A549 (cell line): ENCODE measurements around the gene TCF4. TPM values are rescaled to one million over a fixed set of nuclear protein-coding genes. Genes with fewer than 3 reads are reported as not detected.

Experiments
- ATAC-seq, 2 experiments: fragments of 200-7000 bp in 1 of 2; fragments of >200 bp in 1 of 2; cut with Nextera tagmentation in 1 of 2; cut with Tn5 transposase in 1 of 2; 3 replicates each; pipeline versions ENCODE4 v1.8.0 to v1.9.1; 2018 to 2020; ENCODE audit warnings: mild to moderate bottlenecking in 1 of 2, moderate library complexity in 1 of 2
- CTCF ChIA-PET: fragments of 300-600 bp; sonication (Branson Sonifier 250); formaldehyde crosslinking; extraction: SDS; loops from one replicate; lab custom pipeline; 2021; ENCODE audit warnings: antibody characterized with exemption, inconsistent platforms; lab: Yijun Ruan, JAX
- POLR2A ChIA-PET: fragments of 350-600 bp; formaldehyde crosslinking; extraction: SDS; loops from one replicate; lab custom pipeline; 2021; ENCODE audit warnings: antibody characterized with exemption, inconsistent platforms; lab: Yijun Ruan, JAX
- DNase-seq, 2 experiments: peaks; one replicate each; pipeline versions ENCODE4 v3.0.0 to v3.0.0-alpha.2; 2011 to 2016; ENCODE audit warnings: low read depth in 1 of 2, low spot score in 1 of 2
- FAIRE-seq: peaks from 2 replicates; lab custom pipeline; 2011; peaks lifted over from hg19 to GRCh38; lab: Jason Lieb, UNC
- H3K27ac ChIP-seq, 2 experiments: fragments of >200 bp; sonication (Bioruptor Twin); formaldehyde crosslinking; 3 replicates each; pipeline ENCODE4 v1.5.1; 2016 to 2017
- H3K4me1 ChIP-seq: fragments of >200 bp; sonication (Bioruptor Twin); formaldehyde crosslinking; 3 replicates; pipeline ENCODE4 v1.6.1; 2016
- H3K4me2 ChIP-seq: fragments of >200 bp; sonication (Bioruptor Twin); formaldehyde crosslinking; 3 replicates; pipeline ENCODE4 v1.6.1; 2016
- H3K4me3 ChIP-seq: fragments of >200 bp; sonication (Bioruptor Twin); formaldehyde crosslinking; 3 replicates; pipeline ENCODE4 v1.5.1; 2016
- H3K9me3 ChIP-seq: fragments of >200 bp; sonication (Bioruptor Twin); formaldehyde crosslinking; 3 replicates; pipeline ENCODE4 v1.6.1; 2016
- CBX8 ChIP-seq: fragments of 200-600 bp; sonication (generic); IDR thresholded peaks from 2 replicates; pipeline ENCODE4 v1.6.1; 2016
- E2F6 ChIP-seq: IDR thresholded peaks from 2 replicates; pipeline ENCODE4 v1.6.1; 2012; ENCODE audit warnings: low read depth, borderline replicate concordance
- EHMT2 ChIP-seq: fragments of 200-600 bp; sonication (generic); IDR thresholded peaks from 2 replicates; pipeline ENCODE4 v1.6.1; 2016; ENCODE audit warnings: antibody characterized with exemption, low read depth, mild to moderate bottlenecking, moderate library complexity
- FOSB ChIP-seq: fragments of 250-450 bp; sonication (Bioruptor Pico); IDR thresholded peaks from 2 replicates; pipeline ENCODE4 v1.5.0; 2020; ENCODE audit warnings: mild to moderate bottlenecking, moderate library complexity
- FOSL2 ChIP-seq, 2 experiments: fragments of 450-650 bp in 1 of 2; fragments of >200 bp in 1 of 2; sonication (Bioruptor Twin) in 1 of 2; formaldehyde crosslinking; IDR thresholded peaks; 2 replicates each; pipeline versions ENCODE4 v1.5.0 to v1.6.1; 2016 to 2020; ENCODE audit warnings: mild to moderate bottlenecking in 1 of 2, moderate library complexity in 1 of 2
- HDAC2 ChIP-seq: fragments of 200-600 bp; sonication (generic); IDR thresholded peaks from 2 replicates; pipeline ENCODE4 v1.6.1; 2016
- HMGXB4 ChIP-seq: fragments of 250-450 bp; sonication (Bioruptor Pico); IDR thresholded peaks from 2 replicates; pipeline ENCODE4 v1.5.0; 2021; ENCODE audit warnings: mild to moderate bottlenecking, moderate library complexity, borderline replicate concordance
- HOXB5 ChIP-seq: fragments of 250-450 bp; sonication (Bioruptor Pico); IDR thresholded peaks from 2 replicates; pipeline ENCODE4 v1.5.0; 2020; ENCODE audit warnings: mild to moderate bottlenecking, moderate library complexity
- JUN ChIP-seq, 2 experiments: fragments of >200 bp; sonication (Bioruptor Twin); formaldehyde crosslinking; IDR thresholded peaks; 2 replicates in 1 of 2; 3 replicates in 1 of 2; pipeline ENCODE4 v1.6.1; 2016 to 2017
- KDM1A ChIP-seq: fragments of 200-600 bp; sonication (generic); IDR thresholded peaks from 2 replicates; pipeline ENCODE4 v1.6.1; 2016; ENCODE audit warnings: low read depth, mild to moderate bottlenecking
- MAZ ChIP-seq: fragments of 150-350 bp; IDR thresholded peaks from 2 replicates; pipeline ENCODE4 v1.6.1; 2014; ENCODE audit warnings: antibody characterized with exemption, low read depth, low read length, borderline replicate concordance
- NPAS2 ChIP-seq: fragments of 250-450 bp; sonication (Bioruptor Pico); IDR thresholded peaks from 2 replicates; pipeline ENCODE4 v1.8.0; 2022; ENCODE audit warnings: mild to moderate bottlenecking, moderate library complexity, borderline replicate concordance
- PHF8 ChIP-seq: fragments of 200-600 bp; sonication (generic); IDR thresholded peaks from 2 replicates; pipeline ENCODE4 v1.6.1; 2016; ENCODE audit warnings: low read depth, mild to moderate bottlenecking, antibody characterized with exemption, moderate library complexity, borderline replicate concordance
- RAD21 ChIP-seq, 2 experiments: fragments of >200 bp in 1 of 2; sonication (Bioruptor Twin) in 1 of 2; formaldehyde crosslinking in 1 of 2; IDR thresholded peaks in 1 of 2; conservative IDR thresholded peaks in 1 of 2; 2 replicates in 1 of 2; 3 replicates in 1 of 2; pipeline ENCODE4 v1.6.1; 2012 to 2018; ENCODE audit warnings: inconsistent platforms in 1 of 2
- RFX5 ChIP-seq: fragments of 450-650 bp; IDR thresholded peaks from 2 replicates; pipeline ENCODE4 v1.7.1; 2014; ENCODE audit warnings: antibody characterized with exemption, mild to moderate bottlenecking, moderate library complexity
- SREBF2 ChIP-seq: fragments of 450-650 bp; IDR thresholded peaks from 2 replicates; pipeline ENCODE4 v1.6.1; 2014; ENCODE audit warnings: mild to moderate bottlenecking, moderate library complexity
- TFCP2L1 ChIP-seq: fragments of 250-450 bp; sonication (Bioruptor Pico); IDR thresholded peaks from 2 replicates; pipeline ENCODE4 v1.5.0; 2021; ENCODE audit warnings: mild to moderate bottlenecking
- ZFP36 ChIP-seq: fragments of 450-650 bp; IDR thresholded peaks from 2 replicates; pipeline ENCODE4 v1.6.1; 2014; ENCODE audit warnings: borderline replicate concordance; ENCODE audit not compliant: partially characterized antibody
- ZNF302 ChIP-seq: fragments of 250-450 bp; sonication (Bioruptor Pico); IDR thresholded peaks from 2 replicates; pipeline ENCODE4 v1.9.0; 2021; ENCODE audit warnings: inconsistent platforms, mild to moderate bottlenecking, moderate library complexity
- WGBS: methylation state at CpG from one replicate; pipeline ENCODE4 v1.1.6; 2017; ENCODE audit errors: missing lambda C conversion rate; 5-methylcytosine and 5-hydroxymethylcytosine counted together
- polyA plus RNA-seq, 4 experiments: library from polyadenylated mRNA; depleted of rRNA in 3 of 4; stranded (reverse); fragments of >200 nt; fragmentation: RNase III in 1 of 4; extraction: RNeasy Plus Mini Kit Qiagen cat#74134 plus additional on column Dnase treatment in 1 of 4; gene quantifications; 2 replicates in 3 of 4; 3 replicates in 1 of 4; pipeline ENCODE4 v1.2.3, GENCODE V29; 2011 to 2017
- TF ChIP-seq, protein P1 (sequence below): fragments of 450-650 bp; IDR thresholded peaks from 2 replicates; pipeline ENCODE4 v1.6.1; 2014; ENCODE audit warnings: antibody characterized with exemption
- TF ChIP-seq, protein P2 (sequence below): fragments of >200 bp; sonication (Bioruptor Twin); formaldehyde crosslinking; IDR thresholded peaks from 2 replicates; pipeline ENCODE4 v1.6.1; 2016

Gene TCF4
- polyA plus RNA-seq, 2 of the 4 experiments (the other 2 are of a cell fraction), result 3.0 to 4.0 TPM

DNA sequence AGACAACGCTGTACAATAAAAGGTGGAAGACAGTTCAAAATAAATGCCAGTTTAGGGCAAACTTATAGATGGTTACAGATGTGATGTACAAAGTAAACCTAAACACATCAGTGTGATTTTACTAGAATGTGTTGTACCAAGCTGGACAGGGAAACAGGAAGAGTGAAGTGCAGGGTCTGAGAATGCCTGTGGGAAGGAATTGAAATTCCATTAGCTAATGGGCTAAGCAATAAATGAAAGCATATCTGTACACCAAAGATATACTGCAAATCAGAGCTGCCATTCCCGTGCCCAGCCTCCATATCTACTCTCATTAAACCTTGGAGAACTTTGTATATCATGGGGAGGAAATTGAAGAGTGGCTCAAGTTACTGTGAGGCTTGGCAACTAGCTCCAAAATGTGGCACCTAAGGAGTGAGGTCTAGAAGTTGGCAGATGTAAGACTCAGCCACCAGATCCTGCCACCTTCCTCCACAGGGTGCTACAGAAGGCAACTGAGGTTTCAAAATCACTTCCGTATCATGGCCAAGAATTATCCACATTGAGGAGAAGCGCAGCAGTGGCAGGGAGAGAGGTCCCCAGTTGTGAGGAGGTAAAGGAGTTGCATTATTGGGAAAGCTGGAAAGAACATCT, 277.8 kb downstream of the TCF4 start (continued):
- TF ChIP-seq, protein P1, sequence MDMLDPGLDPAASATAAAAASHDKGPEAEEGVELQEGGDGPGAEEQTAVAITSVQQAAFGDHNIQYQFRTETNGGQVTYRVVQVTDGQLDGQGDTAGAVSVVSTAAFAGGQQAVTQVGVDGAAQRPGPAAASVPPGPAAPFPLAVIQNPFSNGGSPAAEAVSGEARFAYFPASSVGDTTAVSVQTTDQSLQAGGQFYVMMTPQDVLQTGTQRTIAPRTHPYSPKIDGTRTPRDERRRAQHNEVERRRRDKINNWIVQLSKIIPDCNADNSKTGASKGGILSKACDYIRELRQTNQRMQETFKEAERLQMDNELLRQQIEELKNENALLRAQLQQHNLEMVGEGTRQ, result no peak
- TF ChIP-seq JUN (IDR thresholded peaks at IDR 0.05) (no peak), KDM1A (no peak)

DNA sequence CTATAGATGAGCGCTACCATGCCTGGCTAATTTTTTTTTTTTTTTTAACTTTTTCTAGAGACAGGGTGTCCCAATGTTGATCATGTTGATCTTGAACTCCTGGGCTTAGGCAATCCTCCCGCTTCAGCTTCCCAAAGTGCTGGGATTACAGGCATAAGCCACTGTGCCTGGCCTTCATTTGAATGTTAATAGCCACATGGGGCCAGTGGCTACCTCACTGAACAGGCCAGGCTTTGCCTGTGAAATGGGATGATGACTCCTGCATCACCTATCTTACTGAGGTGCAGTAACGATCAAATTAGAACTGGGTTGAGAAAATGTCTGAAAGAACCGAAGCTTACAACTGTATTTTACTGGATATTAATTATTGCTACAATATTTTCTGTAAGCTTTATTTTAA, 278.7 kb downstream of the TCF4 start:
- Histone ChIP-seq H3K4me1 (no peaks in the 10 kb centered on the region), H3K4me2 (no peak overlapping the region), H3K9me3 (no peaks in the 10 kb centered on the region), H3K27ac (no peak overlapping the region), H3K4me3 (no peak overlapping the region)
- CTCF ChIA-PET, result interaction anchor here (0.8 kb wide), 1 partner anchor 75 kb away, joined by 3 read pairs; no protein-coding TSS in a partner anchor
- TF ChIP-seq FOSB (no peak), SREBF2 (no peak), PHF8 (no peak), ZFP36 (no peak), MAZ (no peak), E2F6 (no peak), EHMT2 (no peak), CBX8 (no peak), HOXB5 (CRISPR knock-in tag) (no peak), RAD21 (conservative IDR thresholded peaks at IDR 0.05 in 1 of 2, IDR thresholded peaks at IDR 0.05 in 1 of 2) (no peak), HMGXB4 (CRISPR knock-in tag) (no peak), FOSL2 (IDR thresholded peaks at IDR 0.05) (no peak), FOSL2 (CRISPR knock-in tag; IDR thresholded peaks at IDR 0.05) (no peak), TFCP2L1 (no peak), RFX5 (no peak), NPAS2 (CRISPR knock-in tag) (no peak), ZNF302 (CRISPR knock-in tag) (no peak), HDAC2 (no peak)
- TF ChIP-seq, protein P1, result no peak
- TF ChIP-seq, protein P2, sequence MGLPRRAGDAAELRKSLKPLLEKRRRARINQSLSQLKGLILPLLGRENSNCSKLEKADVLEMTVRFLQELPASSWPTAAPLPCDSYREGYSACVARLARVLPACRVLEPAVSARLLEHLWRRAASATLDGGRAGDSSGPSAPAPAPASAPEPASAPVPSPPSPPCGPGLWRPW, result no peak
- FAIRE-seq, result no peak
- POLR2A ChIA-PET, result no interaction called here
- 82% methylated on average over 4 of the region's 4 CpGs for WGBS
- no peak for ATAC-seq
- no peak for DNase-seq
